Adipose tissue (tissue), 3 donors: ENCODE measurements around the gene SPOUT1. TPM values are rescaled to one million over a fixed set of nuclear protein-coding genes. Genes with fewer than 3 reads are reported as not detected.

Source experiments
- H3K27ac ChIP-seq: one replicate; pipeline ENCODE4 v1.5.1; 2013; ENCODE audit warnings: low read depth, low read length
- WGBS, 3 donors: extraction: QIAGEN DNeasy Blood & Tissue Kit; methylation state at CpG; one replicate each; pipeline ENCODE4 v1.1.7; 2013; 5-methylcytosine and 5-hydroxymethylcytosine counted together
- polyA plus RNA-seq, 3 donors: library from polyadenylated mRNA; stranded (reverse); fragments of 200-250 nt; gene quantifications; one replicate each; pipeline ENCODE4 v1.2.3, GENCODE V29; 2013
- donor health status: healthy with polysubstance abuse.
- donor health status: Bipolar disorder and iron deficiency.
- donor health status: healthy.

Gene SPOUT1
- polyA plus RNA-seq, 3 donors, result 16.3 to 34.9 (median 21.0) TPM

DNA sequence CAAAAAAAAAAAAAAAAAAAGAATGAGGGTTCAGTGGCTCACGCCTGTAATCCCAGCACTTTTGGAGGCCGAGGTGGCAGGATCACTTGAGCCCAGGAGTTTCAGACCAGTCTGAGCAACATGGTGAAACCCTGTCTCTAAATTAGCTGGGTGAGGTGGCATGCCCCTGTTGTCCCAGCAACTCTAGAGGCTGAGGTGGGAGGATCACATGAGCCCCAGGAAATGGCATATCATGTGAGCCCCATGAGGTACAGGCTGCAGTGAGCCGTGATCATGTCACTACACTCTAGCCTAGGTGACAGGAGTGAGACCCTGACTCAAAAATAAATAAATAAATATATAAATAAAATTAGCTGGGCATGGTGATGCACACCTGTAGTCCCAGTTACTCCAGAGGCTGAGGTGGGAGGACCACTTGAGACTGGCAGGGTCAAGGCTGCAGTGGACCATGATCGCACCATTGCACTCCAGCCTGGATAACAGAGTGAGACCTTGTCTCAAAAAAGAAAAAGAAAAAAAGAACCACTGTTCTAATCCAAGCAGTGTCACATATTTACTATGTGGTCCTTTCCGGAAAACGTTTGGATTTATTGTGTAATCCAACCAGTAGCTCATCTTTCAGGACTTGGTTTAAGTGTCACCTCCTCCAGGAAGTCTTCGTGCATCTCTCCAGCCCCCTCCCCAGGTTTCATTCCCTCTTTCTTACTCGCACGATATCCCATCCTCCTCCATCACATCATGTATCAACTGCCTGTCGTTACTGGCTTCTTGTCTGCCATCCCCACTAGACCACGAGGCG lies 12.3 kb upstream of the SPOUT1 start:
- H3K27ac ChIP-seq, result no peak overlapping the region
- 90 to 92% (median 91%) methylated on average over 12 of the region's 12 CpGs for WGBS, 3 donors

DNA sequence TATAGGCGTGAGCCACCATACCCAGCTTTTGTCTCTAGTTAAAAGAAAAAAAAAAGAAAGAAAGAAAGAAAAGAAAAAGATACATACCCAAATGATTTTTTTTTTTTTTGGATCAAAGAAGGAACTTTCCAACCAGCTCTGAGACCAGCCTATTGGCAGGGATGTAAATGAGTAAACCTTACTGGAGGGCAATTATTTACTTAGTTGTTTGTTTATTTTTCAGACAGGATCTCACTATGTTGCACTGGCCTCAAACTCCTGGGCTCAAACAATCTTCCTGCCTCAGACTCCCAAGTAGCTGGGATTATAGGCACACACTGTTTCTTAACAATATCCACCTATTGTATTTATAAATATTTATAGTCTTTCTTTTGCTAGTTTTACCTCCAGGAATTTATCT lies 10.9 kb upstream of the SPOUT1 start:
- 94 to 100% (median 100%) methylated on average over 1 of the region's 1 CpG for WGBS, 3 donors
- no peak overlapping the region for H3K27ac ChIP-seq

DNA sequence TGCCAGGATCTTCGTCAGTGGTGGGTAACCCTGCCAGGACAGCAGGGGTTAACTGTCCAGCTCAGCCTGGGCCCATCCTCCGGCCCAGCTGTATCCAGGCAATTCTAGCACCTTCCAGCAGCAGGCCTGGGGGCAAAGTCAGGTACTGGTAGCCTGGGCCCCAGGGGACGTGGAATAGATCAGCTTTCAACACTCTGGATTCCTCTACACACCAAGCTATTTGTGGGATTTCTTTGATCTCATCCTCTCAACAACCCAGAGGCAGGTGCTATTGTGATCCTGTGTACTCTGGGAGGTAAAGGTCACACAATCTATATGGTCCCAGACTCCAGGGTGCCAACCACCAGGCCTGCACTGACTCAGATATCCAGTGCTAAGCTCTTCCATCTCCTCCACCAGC lies 8.7 kb upstream of the SPOUT1 start:
- WGBS, 3 donors, result 79 to 86% (median 84%) methylated on average over 3 of the region's 3 CpGs
- no peak overlapping the region for H3K27ac ChIP-seq

DNA sequence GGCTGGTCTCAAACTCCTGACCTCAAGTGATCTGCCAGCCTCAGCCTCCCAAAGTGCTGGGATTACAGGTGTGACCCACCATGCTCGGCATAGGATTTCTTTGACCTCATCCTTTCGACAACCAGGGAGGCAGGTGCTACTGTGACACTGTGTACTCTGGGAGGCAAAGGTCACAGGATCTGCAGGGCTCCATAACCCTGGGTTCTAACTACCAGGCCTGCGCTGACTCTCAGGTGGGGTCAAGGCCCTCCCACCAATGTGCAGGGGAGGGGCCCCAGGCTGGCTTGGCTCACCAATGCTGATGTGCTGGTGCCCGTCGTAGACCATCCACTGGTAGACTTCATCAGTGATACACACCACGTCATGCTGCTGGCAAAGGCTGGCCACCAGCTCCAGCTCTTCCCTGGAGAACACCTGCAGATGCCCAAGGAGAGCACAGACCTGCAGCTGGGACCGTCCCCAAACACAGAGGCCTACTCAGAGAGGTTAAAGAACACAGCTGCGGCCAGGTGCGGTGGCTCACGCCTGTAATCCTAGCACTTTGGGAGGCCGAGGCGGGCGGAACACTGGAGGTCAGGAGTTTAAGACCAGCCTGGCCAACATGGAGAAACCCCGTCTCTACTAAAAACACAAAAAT lies 7.0 kb upstream of the SPOUT1 start:
- 91 to 95% (median 92%) methylated on average over 14 of the region's 14 CpGs for WGBS, 3 donors
- no peak overlapping the region for H3K27ac ChIP-seq

DNA sequence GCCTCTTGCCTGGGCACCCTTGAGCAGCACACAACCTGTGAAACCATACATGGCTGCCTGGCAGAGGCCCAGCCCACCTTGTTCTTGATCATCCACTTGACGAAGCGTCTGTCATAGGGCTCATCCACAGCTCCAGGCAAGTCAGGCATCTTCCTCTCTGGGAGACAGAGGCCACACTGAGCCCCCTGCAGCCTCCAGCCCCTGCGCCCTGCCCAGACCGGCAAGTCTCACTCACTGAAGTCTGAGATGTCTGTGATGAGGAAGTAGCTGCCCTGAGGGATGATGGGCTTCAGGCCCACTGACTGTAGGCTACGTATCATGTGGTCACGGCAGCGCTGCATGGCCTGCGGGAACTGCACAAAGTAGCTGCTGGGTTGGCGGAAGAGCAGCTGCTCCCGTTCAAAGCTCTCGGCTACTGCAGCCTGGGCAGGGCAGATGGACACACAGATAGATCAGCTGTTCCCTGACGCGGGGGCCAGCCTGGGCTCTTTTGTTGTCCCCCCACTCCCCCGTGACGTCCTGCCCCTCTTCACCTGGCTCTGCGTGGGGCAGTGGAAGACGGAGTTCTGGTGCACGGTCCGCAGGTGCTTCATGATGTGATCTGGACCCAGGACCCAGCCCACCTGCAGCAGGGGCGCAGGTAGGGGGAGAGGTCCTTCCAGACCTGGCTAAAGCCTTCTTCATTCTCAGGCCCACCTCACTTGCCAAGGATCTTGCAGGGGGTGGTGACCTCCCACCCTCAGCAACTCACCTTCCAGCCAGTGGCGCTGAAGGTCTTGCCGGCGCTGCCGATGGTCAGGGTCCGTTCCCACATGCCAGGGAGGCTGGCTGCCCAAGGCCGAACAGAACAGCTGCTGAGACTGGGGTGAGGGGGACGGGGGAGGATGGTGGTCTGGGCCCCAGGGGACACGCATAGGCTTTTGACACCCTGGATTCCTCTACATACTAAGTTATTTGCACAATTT lies 5.9 kb upstream of the SPOUT1 start:
- WGBS, 3 donors, result 92 to 95% (median 95%) methylated on average over 28 of the region's 28 CpGs
- H3K27ac ChIP-seq, result no peak overlapping the region

DNA sequence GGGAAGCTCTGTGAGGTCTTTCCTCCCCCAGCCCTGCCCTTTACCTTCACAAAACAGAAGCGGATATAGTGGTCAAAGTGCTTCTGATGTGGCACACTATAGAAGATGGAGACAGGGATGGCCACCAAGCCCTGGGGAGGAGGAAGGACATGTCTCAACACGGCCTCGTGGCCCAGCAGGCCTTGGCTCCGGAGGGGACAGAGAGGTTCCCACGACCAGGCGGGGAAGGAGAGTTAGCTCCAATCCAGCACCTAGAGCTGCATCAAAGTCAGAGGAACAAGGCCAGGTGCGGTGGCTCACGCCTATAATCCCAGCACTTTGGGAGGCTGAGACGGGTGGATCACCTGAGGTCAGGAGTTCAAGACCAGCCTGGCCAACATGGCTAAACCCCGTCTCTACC lies 4.1 kb upstream of the SPOUT1 start:
- 92 to 95% (median 92%) methylated on average over 10 of the region's 10 CpGs for WGBS, 3 donors
- no peak overlapping the region for H3K27ac ChIP-seq

DNA sequence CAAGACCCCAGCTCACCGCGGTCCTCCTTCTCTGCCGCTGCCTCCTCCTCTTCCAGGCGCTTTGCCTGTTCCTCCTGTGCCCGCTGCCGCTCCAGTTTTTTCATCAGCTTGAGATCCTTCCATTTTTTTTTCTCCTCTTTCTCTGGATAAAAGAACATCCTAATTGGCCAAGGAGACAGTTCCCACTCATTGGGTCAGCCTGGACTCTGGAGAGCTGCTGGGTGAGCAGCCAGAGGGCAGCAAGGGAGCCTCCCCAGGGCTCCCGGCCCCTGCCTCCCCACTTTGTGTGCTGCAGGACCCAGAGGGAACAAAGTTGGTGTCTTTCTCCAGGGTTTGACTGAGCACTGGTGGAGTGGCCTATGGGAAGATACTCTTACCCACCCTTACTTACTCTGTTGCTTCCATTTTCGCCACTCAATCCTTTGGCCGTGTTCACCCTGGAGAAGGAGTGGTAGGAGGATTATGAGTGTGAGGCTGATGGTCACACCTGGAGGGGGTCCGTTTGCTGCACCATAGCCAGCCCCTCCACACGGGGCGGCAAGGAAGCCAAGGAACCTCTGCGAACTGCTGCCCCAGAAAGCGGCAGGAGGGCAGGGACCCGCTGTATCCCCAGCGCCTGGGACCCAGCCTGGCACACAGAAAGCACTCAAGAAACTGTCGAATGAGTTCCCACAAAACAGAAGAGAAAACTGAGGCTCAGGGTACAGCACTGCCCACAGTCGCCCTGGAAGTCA lies 708 bp downstream of the SPOUT1 start:
- H3K27ac ChIP-seq, result no peak overlapping the region
- 32 to 33% (median 33%) methylated on average over 18 of the region's 18 CpGs for WGBS, 3 donors

DNA sequence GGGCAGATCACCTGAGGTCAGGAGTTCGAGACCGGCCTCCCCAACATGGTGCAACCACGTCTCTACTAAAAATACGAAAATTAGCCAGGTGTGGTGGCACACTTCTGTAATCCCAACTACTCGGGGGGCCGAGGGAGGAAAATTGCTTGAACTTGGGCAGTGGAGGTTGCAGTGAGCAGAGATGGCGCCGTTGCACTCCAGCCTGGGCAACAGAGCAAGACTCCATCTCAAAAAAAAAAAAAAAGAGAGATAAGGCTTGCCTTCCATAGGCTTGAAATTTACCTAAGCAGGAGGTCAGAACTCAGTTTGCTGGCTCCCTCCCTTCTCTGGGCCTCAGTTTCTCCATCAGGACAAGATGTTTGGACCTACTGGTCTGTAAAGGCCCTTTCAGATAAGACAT lies 1.3 kb downstream of the SPOUT1 start:
- no peak overlapping the region for H3K27ac ChIP-seq
- WGBS, 3 donors, result 90 to 94% (median 92%) methylated on average over 8 of the region's 8 CpGs

DNA sequence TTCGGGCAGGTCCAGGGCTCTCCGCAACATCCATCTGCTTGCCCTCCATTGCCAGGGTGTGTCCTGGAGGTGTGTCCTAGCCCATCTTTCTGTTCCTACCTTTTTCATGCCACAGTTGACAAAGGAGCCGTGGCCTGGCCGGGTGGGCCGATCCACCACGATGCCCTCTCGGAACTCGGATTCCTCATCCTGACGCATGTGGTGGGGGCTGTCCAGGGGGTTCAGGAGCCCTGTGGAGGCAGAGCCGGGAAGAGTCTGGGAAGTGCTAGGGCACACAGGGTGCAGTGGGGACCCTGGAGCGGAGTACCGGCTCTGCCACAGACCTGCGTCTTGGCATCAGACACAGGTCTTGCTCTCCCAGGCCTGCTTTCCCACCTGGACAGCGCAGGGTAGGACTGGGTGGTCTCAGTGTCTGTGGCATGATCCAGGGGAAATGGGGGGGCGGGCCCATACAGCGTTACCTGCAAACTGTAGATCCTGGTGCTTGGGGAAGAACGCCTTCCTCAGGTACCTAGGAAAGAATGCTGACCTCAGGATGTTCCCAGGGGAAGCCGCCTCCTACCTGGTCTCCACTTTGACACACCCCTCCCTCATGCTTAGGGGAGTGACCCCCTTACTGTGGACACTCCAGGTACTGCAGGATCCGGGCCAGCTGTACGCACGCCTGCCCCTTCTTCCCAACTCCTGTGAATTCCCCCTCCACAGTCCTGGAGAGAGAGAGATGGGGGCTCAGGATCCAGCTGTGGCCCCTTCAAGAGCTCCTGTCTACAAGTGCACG lies 3.5 kb downstream of the SPOUT1 start:
- WGBS, 3 donors, result 93 to 95% (median 95%) methylated on average over 22 of the region's 22 CpGs

DNA sequence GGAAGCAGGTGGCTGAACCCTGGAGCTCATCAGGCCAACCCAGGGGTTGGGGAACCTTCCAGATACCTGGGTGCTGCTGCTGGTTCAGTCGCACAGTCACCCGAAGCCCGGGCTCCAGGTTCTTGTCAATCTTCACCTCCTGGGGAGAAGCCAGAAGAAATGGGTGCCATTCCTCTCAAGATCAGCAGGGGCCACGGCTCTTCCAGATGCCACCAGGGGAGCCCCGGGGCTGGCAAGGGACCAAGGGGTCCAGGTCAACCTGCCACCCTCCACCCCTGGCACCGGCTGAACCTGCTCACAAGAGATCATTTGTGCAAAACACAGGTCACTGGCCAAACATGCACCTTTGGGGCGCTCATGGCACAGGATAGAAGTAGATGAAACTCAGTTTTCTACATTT lies 4.7 kb downstream of the SPOUT1 start:
- no peak overlapping the region for H3K27ac ChIP-seq
- WGBS, 3 donors, result 82 to 88% (median 88%) methylated on average over 7 of the region's 7 CpGs

More for the DNA sequence above, 3.5 kb downstream of the SPOUT1 start:
- H3K27ac ChIP-seq, result no peak overlapping the region

DNA sequence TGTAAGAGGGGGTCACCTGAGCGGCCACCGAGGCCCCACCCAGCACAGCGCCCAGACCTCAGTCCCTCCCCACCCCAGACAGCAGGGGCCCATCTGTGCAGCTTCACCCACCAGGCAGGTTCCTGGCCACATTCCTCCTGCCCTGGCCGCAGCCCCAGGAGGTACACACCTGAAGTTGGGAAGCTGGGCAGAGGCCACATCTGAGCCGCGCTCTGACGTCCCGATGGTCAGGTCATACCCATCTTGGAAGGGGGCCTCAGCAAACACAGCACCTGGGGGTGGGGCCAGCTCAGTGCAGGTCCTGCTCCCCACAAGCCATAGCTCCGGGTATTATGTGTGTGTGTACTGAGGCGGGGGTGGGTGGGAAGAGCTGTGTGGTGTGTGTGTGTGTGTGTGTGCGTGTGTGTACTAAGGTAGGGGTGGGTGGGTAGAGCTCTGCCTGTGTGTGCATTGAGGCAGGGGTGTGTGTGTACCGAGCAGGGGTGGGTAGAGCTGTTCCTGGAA lies 5.6 kb downstream of the SPOUT1 start:
- 75 to 89% (median 88%) methylated on average over 12 of the region's 12 CpGs for WGBS, 3 donors
- H3K27ac ChIP-seq, result no peak overlapping the region

DNA sequence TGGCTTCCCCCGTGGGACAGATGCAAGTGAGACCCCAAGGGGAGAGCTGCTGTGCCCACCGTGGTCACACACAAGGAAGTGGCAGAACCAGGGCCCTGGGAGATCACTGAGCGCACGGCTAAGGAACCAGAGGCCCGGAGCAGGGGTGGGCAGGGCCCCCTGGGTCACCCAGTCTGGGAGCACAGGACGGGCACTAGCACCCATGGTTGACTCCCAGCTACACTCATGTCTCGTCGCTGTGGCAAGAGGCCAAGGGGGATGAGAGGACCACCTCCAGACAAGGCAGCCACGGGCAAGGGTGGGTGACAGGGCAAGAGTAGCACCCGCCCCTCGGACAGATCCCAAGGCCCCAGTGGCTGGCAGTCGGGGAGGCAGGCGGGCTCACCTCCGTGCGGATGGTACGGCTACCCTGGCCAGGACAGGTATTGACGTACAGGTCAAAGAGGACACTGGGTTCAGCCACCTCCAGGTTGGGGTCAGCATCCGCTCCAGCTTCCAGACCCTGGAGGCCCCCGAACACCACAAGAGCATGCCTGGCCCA lies 6.2 kb downstream of the SPOUT1 start:
- no peak overlapping the region for H3K27ac ChIP-seq
- 86 to 91% (median 88%) methylated on average over 19 of the region's 19 CpGs for WGBS, 3 donors

DNA sequence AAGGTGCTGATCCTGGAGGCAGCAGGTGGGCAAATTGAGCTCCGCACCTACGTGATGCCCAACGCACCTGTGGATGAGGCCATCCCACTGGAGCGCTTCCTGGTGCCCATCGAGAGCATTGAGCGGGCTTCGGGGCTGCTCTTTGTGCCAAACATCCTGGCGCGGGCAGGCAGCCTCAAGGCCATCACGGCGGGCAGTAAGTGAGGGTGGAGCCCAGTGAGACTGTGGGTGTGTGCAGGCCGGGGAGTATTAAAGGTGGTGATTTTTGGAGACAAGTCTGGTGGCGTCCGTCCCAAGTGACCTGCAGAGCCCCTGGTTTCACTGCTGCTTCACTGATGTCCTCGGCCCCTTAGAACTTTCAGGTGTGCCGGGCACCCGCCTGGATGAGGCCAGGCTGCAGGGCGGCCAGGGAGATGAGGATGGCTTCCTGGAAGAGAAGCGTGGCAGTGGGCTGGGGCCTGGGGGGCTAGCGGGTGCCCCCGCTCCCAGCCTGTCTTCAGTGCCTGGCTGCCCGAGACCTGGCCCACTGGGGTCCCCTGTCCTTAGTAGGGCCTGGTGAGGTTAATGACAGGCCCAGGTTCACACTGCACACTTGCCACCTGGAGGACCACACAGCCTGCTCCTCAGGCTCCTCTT lies 7.1 kb downstream of the SPOUT1 start:
- H3K27ac ChIP-seq, result no peak overlapping the region
- 69 to 93% (median 90%) methylated on average over 22 of the region's 22 CpGs for WGBS, 3 donors

DNA sequence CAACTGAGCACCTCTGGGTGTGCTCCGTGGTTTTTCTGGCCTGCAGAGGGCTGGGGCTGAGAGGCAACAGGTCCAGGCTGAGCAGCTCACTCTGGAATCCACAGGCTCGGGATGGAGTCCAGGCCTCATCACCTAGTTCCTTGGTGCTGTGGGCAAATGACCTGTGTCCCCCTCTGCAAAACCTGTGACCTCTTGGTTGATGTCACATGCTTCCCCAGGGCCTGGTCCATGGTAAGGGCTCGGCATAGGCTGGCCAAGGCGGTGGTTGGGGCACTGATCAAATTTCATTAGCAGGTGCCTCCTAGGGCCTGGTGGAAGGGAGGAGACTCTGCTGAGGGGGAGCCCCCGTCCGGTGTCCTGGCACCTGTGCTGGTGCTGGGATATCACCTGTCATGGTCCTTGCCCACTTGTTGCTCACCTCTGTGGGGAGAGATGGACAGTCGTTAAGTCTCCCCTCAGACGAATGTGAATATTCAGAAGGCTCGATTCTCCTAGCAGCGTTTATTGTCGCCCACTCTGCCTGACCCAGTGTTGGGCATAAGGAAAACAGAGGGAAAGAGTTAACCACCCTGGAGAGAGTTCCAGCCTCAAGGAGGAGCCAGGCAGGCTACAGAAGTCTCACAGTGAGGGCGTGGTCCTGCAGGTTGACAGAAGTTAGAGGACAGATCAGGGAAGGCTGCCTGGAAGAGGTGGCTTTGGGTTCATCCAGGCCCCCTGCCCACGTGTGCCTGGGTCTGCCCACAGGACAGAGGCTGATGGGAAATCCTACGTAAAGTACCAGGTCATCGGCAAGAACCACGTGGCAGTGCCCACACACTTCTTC lies 7.8 kb downstream of the SPOUT1 start:
- WGBS, 3 donors, result 87 to 91% (median 88%) methylated on average over 16 of the region's 16 CpGs
- H3K27ac ChIP-seq, result no peak overlapping the region

DNA sequence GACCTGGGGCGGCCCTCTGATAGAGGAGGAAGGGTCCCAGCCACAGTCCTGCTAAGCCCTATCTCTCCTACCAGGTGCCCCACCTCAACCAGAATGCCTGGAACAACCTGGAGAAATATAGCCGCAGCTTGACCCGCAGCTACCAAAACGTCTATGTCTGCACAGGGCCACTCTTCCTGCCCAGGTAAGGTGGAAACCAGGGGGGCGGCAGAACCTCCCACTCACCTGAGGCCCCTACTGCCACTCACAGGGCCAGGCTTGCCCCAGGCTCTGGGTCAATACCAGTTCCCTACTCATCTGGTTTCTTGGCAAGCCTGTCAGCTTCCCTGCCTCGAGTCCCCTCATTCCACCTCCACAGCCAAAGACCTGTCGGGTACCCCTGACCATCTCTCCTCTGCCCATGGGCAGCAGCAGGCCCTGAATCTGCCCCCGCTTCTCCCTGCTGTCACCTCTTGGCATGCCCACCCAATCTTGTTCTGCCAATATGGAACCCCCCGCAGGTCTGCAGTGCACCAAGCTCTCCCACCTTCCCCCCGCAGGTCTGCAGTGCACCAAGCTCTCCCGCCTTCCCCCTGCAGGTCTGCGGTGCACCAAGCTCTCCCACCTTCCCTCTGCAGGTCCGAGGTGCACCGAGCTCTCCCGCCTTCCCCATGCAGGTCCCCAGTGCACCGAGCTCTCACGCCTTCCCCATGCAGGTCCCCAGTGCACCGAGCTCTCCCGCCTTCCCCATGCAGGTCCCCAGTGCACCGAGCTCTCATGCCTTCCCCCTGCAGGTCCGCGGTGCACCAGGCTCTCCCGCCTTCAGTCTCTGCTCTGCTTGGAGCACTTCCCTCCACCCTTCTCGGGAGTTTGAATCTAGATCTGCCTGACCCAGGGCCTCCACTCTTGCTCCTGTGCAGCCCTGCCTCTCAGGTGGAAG lies 8.7 kb downstream of the SPOUT1 start:
- no peak overlapping the region for H3K27ac ChIP-seq
- 85 to 87% (median 86%) methylated on average over 24 of the region's 24 CpGs for WGBS, 3 donors
